Stomach (tissue), 9 donors: ENCODE measurements around the gene BET1L. TPM values are rescaled to one million over a fixed set of nuclear protein-coding genes. Genes with fewer than 3 reads are reported as not detected.

Experiments used
- DNase-seq, 2 donors: peaks; one replicate each; pipeline versions ENCODE4 v3.0.0 to v3.0.0-alpha.2; 2013 to 2019
- H3K27ac ChIP-seq, 5 donors: fragments of 200-600 bp in 4 of 5; sonication (generic) in 4 of 5; one replicate each; pipeline ENCODE4 v1.5.1; 2013 to 2019; ENCODE audit warnings: mild to moderate bottlenecking in 1 of 5, moderate library complexity in 1 of 5
- H3K27me3 ChIP-seq, 3 donors: fragments of 200-600 bp; sonication (generic); one replicate each; pipeline ENCODE4 v1.5.1; 2017 to 2019; ENCODE audit warnings: mixed run types in 1 of 3
- H3K36me3 ChIP-seq, 4 donors: fragments of 200-600 bp; sonication (generic); 1 replicate in 3 of 4; 2 replicates in 1 of 4; pipeline ENCODE4 v1.5.1; 2016 to 2019
- H3K4me1 ChIP-seq, 4 donors: fragments of 200-600 bp; sonication (generic); one replicate each; pipeline ENCODE4 v1.5.1; 2016 to 2019
- H3K4me3 ChIP-seq, 4 donors: fragments of 200-600 bp; sonication (generic) in 3 of 4; one replicate each; pipeline ENCODE4 v1.5.1; 2016 to 2019; ENCODE audit warnings: mild to moderate bottlenecking in 1 of 4
- H3K9me3 ChIP-seq, 4 donors: fragments of 200-600 bp; sonication (generic); one replicate each; pipeline ENCODE4 v1.5.1; 2016 to 2019
- EP300 ChIP-seq: sonication (generic); formaldehyde crosslinking; IDR thresholded peaks from one replicate; pipeline ENCODE4 v1.6.1; 2017; ENCODE audit warnings: antibody characterized with exemption
- POLR2A ChIP-seq, 4 donors: fragments of 450-650 bp; IDR thresholded peaks; one replicate each; pipeline ENCODE4 v1.6.1; 2016; ENCODE audit warnings: antibody characterized with exemption in 4 of 4, control low read depth in 2 of 4, mild to moderate bottlenecking in 1 of 4, moderate library complexity in 1 of 4
- POLR2AphosphoS5 ChIP-seq, 3 donors: sonication (generic); formaldehyde crosslinking; IDR thresholded peaks; one replicate each; pipeline ENCODE4 v1.6.1; 2016; ENCODE audit warnings: antibody characterized with exemption in 3 of 3
- WGBS, 5 donors: extraction: QIAGEN DNeasy Blood & Tissue Kit in 3 of 5; methylation state at CpG; one replicate each; pipeline versions ENCODE4 v1.1.5 to v1.1.7; 2013 to 2018; 5-methylcytosine and 5-hydroxymethylcytosine counted together
- intact Hi-C: fragments of 100-400 bp; cut with DNase I; formaldehyde crosslinking; loops from one replicate; pipeline ENCODE4 v1.15.1; 2023; ENCODE audit warnings: low total_unique reads
- polyA plus RNA-seq, 3 donors: library from polyadenylated mRNA; stranded (reverse); fragments of 200-250 nt; gene quantifications; one replicate each; pipeline ENCODE4 v1.2.3, GENCODE V29; 2013
- total RNA-seq, 5 donors: library from RNA; depleted of rRNA; stranded (reverse); fragments of >200 nt; gene quantifications; one replicate each; pipeline versions ENCODE4 v1.1.0 to v1.2.3, GENCODE V29; 2014 to 2016
- TF ChIP-seq, protein P1 (sequence below), 7 experiments: fragments of 450-650 bp in 4 of 7; fragments of 200-600 bp in 3 of 7; sonication (generic) in 3 of 7; IDR thresholded peaks; one replicate each; pipeline ENCODE4 v1.5.1; 2016 to 2019; ENCODE audit warnings: antibody characterized with exemption in 7 of 7, control low read depth in 2 of 7, mild to moderate bottlenecking in 1 of 7
- donor health status: healthy with polysubstance abuse.
- donor health status: Bipolar disorder and iron deficiency.
- donor health status: healthy.

BET1L gene
- total and polyA plus RNA-seq, 8 donors = 7.0 to 38.3 (median 26.6) TPM

DNA sequence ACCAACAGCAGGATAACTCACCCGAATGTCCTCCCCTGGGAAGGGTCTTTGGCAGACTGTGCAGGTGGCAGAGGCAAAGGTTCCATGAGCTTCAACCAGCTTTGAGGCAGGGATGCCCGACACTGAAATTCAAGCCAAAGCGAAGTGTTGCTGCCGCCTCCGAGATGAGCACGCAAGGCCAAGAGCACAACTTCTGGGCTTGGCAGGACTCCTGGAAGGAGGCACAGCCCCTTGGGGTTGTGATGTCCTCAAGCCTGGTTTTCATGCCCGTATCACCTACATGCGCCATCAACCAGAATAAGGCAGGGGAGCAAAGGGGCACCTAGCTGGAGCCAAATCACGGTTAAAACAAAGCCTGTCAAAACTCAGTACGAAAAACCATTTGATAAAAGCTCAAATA lies 23.2 kb upstream of the BET1L start:
- DNase-seq = no peak
- peaks cover 0 to 31% (median 27%) of the 10 kb centered on the region in 4 donors for H3K36me3 ChIP-seq
- H3K27me3 ChIP-seq = no peaks in the 10 kb centered on the region
- intact Hi-C loops = no loop called here
- peaks cover 5 to 12% (median 9%) of the 10 kb centered on the region in 4 donors for H3K4me1 ChIP-seq
- TF ChIP-seq, protein P1, sequence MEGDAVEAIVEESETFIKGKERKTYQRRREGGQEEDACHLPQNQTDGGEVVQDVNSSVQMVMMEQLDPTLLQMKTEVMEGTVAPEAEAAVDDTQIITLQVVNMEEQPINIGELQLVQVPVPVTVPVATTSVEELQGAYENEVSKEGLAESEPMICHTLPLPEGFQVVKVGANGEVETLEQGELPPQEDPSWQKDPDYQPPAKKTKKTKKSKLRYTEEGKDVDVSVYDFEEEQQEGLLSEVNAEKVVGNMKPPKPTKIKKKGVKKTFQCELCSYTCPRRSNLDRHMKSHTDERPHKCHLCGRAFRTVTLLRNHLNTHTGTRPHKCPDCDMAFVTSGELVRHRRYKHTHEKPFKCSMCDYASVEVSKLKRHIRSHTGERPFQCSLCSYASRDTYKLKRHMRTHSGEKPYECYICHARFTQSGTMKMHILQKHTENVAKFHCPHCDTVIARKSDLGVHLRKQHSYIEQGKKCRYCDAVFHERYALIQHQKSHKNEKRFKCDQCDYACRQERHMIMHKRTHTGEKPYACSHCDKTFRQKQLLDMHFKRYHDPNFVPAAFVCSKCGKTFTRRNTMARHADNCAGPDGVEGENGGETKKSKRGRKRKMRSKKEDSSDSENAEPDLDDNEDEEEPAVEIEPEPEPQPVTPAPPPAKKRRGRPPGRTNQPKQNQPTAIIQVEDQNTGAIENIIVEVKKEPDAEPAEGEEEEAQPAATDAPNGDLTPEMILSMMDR (IDR thresholded peaks at IDR 0.05) = no peak
- TF ChIP-seq POLR2A (IDR thresholded peaks at IDR 0.05) (no peak), POLR2AphosphoS5 (IDR thresholded peaks at IDR 0.05) (no peak), EP300 (no peak)
- no peaks in the 10 kb centered on the region for H3K9me3 ChIP-seq
- H3K27ac ChIP-seq = no peak overlapping the region
- no peak overlapping the region for H3K4me3 ChIP-seq
- WGBS, 5 donors = 93 to 98% (median 95%) methylated on average over 10 of the region's 10 CpGs

DNA sequence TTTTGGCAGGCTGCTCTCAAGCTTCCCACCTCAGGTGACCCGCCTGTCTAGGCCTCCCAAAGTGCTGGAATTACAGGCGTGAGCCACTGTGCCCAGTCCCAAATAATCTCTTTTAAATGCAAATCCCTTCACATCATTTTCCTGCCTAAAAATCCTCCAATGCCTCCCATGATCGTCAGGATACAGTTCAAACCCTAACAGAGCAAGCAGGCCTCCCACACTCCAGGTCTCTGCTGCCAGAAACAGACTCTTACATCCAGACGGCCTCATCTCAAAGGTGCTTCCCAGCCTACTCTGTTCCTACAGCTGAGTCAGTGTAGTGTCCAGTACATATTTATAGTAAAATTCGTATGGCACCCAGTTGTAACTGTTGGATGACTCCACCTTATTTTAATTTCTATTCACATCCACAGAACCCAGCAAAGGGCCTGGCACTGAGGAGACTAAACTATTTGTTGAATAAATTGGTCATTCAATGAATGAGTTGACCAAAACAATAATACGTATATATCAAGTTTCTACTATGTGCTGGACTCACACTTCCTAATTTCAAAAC lies 20.7 kb upstream of the BET1L start:
- no peak for TF ChIP-seq POLR2AphosphoS5 (IDR thresholded peaks at IDR 0.05)
- TF ChIP-seq POLR2A (IDR thresholded peaks at IDR 0.05) = no peak
- TF ChIP-seq, protein P1 (IDR thresholded peaks at IDR 0.05) = no peak
- TF ChIP-seq EP300 = no peak
- DNase-seq = no peak
- no peaks in the 10 kb centered on the region for H3K9me3 ChIP-seq
- H3K27me3 ChIP-seq = no peaks in the 10 kb centered on the region
- intact Hi-C loops = no loop called here
- no peak overlapping the region for H3K4me3 ChIP-seq
- peaks cover 0 to 34% (median 29%) of the 10 kb centered on the region in 4 donors for H3K36me3 ChIP-seq
- H3K27ac ChIP-seq = no peak overlapping the region
- 81 to 90% (median 86%) methylated on average over 6 of the region's 6 CpGs for WGBS, 5 donors
- H3K4me1 ChIP-seq = no peaks in the 10 kb centered on the region

DNA sequence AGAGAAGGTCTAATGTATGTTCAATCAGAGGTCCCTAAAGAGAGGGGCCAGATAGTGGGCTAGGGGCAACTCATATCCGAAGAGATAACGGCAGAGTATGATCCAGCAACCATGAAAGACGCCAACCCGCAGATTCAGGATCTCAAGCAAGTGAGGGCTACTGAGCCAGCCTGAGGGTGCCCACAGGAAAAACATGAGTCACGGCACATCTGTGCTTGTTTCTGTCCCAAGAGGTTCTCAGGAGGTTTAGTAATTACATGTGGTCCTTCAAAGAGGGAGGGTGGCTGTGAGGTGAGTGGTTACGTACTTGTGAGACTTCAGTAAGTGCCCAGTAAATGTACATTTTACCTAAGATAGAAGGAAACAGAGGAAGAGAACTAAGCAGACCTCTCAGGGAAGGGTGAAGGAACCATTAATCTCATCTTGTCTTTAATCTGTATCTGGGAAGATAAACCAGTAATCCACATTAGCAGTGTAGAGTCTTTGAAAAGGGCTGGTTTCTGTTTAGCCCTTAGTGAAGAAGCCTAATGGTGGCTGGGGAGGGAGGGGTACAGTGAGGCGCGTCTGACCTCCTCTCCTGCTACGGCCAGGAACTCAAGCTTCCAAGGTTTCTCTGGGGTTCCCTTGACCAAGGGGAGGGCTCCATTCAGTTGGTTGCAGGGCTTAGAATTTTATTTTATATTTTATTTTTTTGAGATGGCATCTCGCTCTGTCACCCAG lies 18.7 kb upstream of the BET1L start:
- Histone ChIP-seq H3K9me3 (no peaks in the 10 kb centered on the region), H3K27ac (no peak overlapping the region), H3K36me3 (peaks cover 0 to 38% (median 29%) of the 10 kb centered on the region in 4 donors), H3K27me3 (no peaks in the 10 kb centered on the region), H3K4me1 (no peaks in the 10 kb centered on the region), H3K4me3 (no peak overlapping the region)
- intact Hi-C loops = no loop called here
- 92 to 94% (median 93%) methylated on average over 10 of the region's 10 CpGs for WGBS, 5 donors
- TF ChIP-seq POLR2AphosphoS5 (IDR thresholded peaks at IDR 0.05) (no peak), POLR2A (IDR thresholded peaks at IDR 0.05) (no peak), EP300 (no peak)
- TF ChIP-seq, protein P1 (IDR thresholded peaks at IDR 0.05) = no peak
- DNase-seq = no peak

DNA sequence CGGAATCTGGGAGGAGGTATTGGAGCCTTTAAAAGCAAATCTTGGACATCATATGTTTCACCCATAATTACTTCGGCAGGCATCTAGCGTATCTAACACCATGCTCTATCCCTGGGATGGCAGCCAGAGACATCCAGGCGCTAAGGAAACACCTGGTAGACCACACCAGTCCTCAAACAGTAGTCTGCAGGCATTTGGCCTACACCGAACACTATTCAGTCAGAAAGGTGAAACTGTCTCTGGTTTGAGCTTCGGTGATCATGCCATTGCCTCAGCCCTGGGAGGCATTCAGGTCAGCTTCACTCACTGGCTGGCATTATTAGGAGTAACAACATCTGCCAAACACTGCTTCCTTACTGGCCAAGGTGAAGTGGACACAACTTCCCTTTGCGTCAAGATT lies 17.2 kb upstream of the BET1L start:
- Histone ChIP-seq H3K9me3 (no peaks in the 10 kb centered on the region), H3K27ac (no peak overlapping the region), H3K4me3 (no peak overlapping the region), H3K36me3 (peaks cover 0 to 26% (median 22%) of the 10 kb centered on the region in 4 donors), H3K27me3 (no peaks in the 10 kb centered on the region), H3K4me1 (no peaks in the 10 kb centered on the region)
- no peak for DNase-seq
- 85 to 94% (median 92%) methylated on average over 7 of the region's 7 CpGs for WGBS, 5 donors
- no peak for TF ChIP-seq EP300
- no peak for TF ChIP-seq POLR2A (IDR thresholded peaks at IDR 0.05)
- TF ChIP-seq, protein P1 (IDR thresholded peaks at IDR 0.05) = no peak
- TF ChIP-seq POLR2AphosphoS5 (IDR thresholded peaks at IDR 0.05) = no peak
- intact Hi-C loops = no loop called here
